K562 (cell line): ENCODE measurements around the gene MTHFSD. TPM values are rescaled to one million over a fixed set of nuclear protein-coding genes. Genes with fewer than 3 reads are reported as not detected.

Source experiments
- ATAC-seq: fragments of 200-7000 bp; cut with Tn5 transposase; 3 replicates; pipeline ENCODE4 v1.9.1; 2020; ENCODE audit warnings: moderate library complexity
- BruUV-seq: library from RNA; stranded (reverse); fragments of 400-500 nt; replicated peaks from 2 replicates; lab custom pipeline; 2021; lab: Mats Ljungman, UMichigan
- CTCF ChIA-PET: fragments of 300-600 bp; formaldehyde crosslinking; extraction: SDS; loops from one replicate; lab custom pipeline; 2021; ENCODE audit warnings: low intra/inter-chr PET ratio; lab: Yijun Ruan, JAX
- POLR2A ChIA-PET: fragments of 300-600, 350-650 bp; sonication (Branson Sonifier 250); formaldehyde crosslinking; extraction: SDS; loops from one replicate; lab custom pipeline; 2021; ENCODE audit warnings: antibody characterized with exemption, inconsistent platforms; lab: Yijun Ruan, JAX
- DNase-seq, 4 experiments: peaks; one replicate each; pipeline versions ENCODE4 v3.0.0 to v3.0.0-alpha.2; 2011 to 2018; ENCODE audit warnings: low spot score in 3 of 4, mixed read lengths in 3 of 4; ENCODE audit errors: extremely low read depth in 1 of 4
- FAIRE-seq: peaks from 2 replicates; lab custom pipeline; 2011; peaks lifted over from hg19 to GRCh38; lab: Jason Lieb, UNC
- H2AFZ ChIP-seq: 2 replicates; pipeline ENCODE4 v1.6.0; 2011; ENCODE audit warnings: low read depth, low read length, control low read depth, inconsistent platforms
- H3K27ac ChIP-seq: fragments of 200-600 bp; 3 replicates; pipeline ENCODE4 v1.8.0; 2011; ENCODE audit warnings: low read depth, mild to moderate bottlenecking, control low read depth, inconsistent platforms, low read length, moderate library complexity, mixed read lengths; ENCODE audit errors: extremely low read depth
- H3K27me3 ChIP-seq, 2 experiments: fragments of 300-600 bp in 1 of 2; 2 replicates in 1 of 2; 3 replicates in 1 of 2; pipeline versions ENCODE4 v1.6.0 to v1.8.0; 2011; ENCODE audit warnings: inconsistent platforms in 2 of 2, low read length in 2 of 2, mild to moderate bottlenecking in 1 of 2, mixed read lengths in 1 of 2, moderate library complexity in 1 of 2; ENCODE audit not compliant: control insufficient read depth in 2 of 2, insufficient read depth in 2 of 2
- H3K36me3 ChIP-seq: fragments of 300-600 bp; 3 replicates; pipeline ENCODE4 v1.8.0; 2011; ENCODE audit warnings: mild to moderate bottlenecking, low read length, inconsistent platforms; ENCODE audit not compliant: control insufficient read depth, insufficient read depth
- H3K4me1 ChIP-seq, 2 experiments: fragments of 200-600 bp in 1 of 2; replicated peaks in 1 of 2; 2 replicates in 1 of 2; 3 replicates in 1 of 2; pipeline versions ENCODE4 v1.5.1 to v1.8.0; 2011; ENCODE audit warnings: inconsistent platforms in 2 of 2, low read length in 2 of 2, mild to moderate bottlenecking in 1 of 2, mixed read lengths in 1 of 2, moderate library complexity in 1 of 2; ENCODE audit not compliant: control insufficient read depth in 2 of 2, insufficient read depth in 2 of 2
- H3K4me2 ChIP-seq: 2 replicates; pipeline ENCODE4 v1.6.1; 2011; ENCODE audit warnings: low read length, control low read depth, inconsistent platforms, mixed read lengths; ENCODE audit not compliant: insufficient read depth
- H3K4me3 ChIP-seq: fragments of 200-600 bp; sonication (generic), shearing (Covaris generic); 2 replicates; pipeline ENCODE4 v1.5.1; 2016; ENCODE audit warnings: control low read depth, inconsistent platforms
- H3K79me2 ChIP-seq: fragments of 200-600 bp; 3 replicates; pipeline ENCODE4 v1.8.0; 2011; ENCODE audit warnings: low read length, inconsistent platforms; ENCODE audit not compliant: control insufficient read depth, insufficient read depth
- H3K9ac ChIP-seq, 2 experiments: 2 replicates each; pipeline versions ENCODE4 v1.6.0 to v1.6.1; 2011; ENCODE audit warnings: low read depth in 2 of 2, low read length in 2 of 2, control low read depth in 1 of 2, inconsistent platforms in 1 of 2, mild to moderate bottlenecking in 1 of 2, mixed read lengths in 1 of 2; ENCODE audit not compliant: insufficient read depth in 1 of 2
- H3K9me1 ChIP-seq: one replicate; pipeline ENCODE4 v1.6.0; 2011; ENCODE audit warnings: inconsistent platforms, mild to moderate bottlenecking, low read length, moderate library complexity; ENCODE audit not compliant: control insufficient read depth, insufficient read depth
- H3K9me3 ChIP-seq: replicated peaks from 2 replicates; pipeline ENCODE4 v1.5.1; 2011; ENCODE audit warnings: low read depth, low read length, inconsistent platforms; ENCODE audit not compliant: control insufficient read depth, insufficient read depth
- H4K20me1 ChIP-seq: replicated peaks from 2 replicates; pipeline ENCODE4 v1.6.1; 2011; ENCODE audit warnings: low read length, inconsistent platforms, mixed read lengths; ENCODE audit not compliant: control insufficient read depth, insufficient read depth
- CC2D1A ChIP-seq: fragments of 450-650 bp; IDR thresholded peaks from 2 replicates; pipeline ENCODE4 v1.6.1; 2017; ENCODE audit warnings: mild to moderate bottlenecking
- CREM ChIP-seq: IDR thresholded peaks from 2 replicates; pipeline ENCODE4 v1.6.1; 2014; ENCODE audit warnings: antibody characterized with exemption, low read depth
- E2F4 ChIP-seq: sonication (generic); formaldehyde crosslinking; IDR thresholded peaks from 2 replicates; pipeline ENCODE4 v1.8.0; 2022; ENCODE audit warnings: mild to moderate bottlenecking, low read depth, missing genetic modification reagents
- HMGN3 ChIP-seq: IDR thresholded peaks from 2 replicates; pipeline ENCODE4 v1.6.1; 2011; ENCODE audit warnings: borderline replicate concordance, low read depth, mild to moderate bottlenecking, mixed read lengths, low read length; ENCODE audit not compliant: insufficient read length; ENCODE audit errors: extremely low read depth
- HNRNPH1 ChIP-seq: fragments of 200-400 bp; formaldehyde crosslinking; optimal IDR thresholded peaks from 2 replicates; pipeline ENCODE3; 2017; ENCODE audit warnings: low read depth, mild to moderate bottlenecking, low read length, moderate library complexity
- MEF2A ChIP-seq: IDR thresholded peaks from 2 replicates; pipeline ENCODE4 v1.6.1; 2011; ENCODE audit warnings: low read depth, mild to moderate bottlenecking, low read length, moderate library complexity; ENCODE audit not compliant: control insufficient read depth
- NR1H2 ChIP-seq: sonication (generic); formaldehyde crosslinking; IDR thresholded peaks from 2 replicates; pipeline ENCODE4 v1.4.0; 2020; ENCODE audit warnings: mild to moderate bottlenecking, missing genetic modification reagents
- NRF1 ChIP-seq, 2 experiments: fragments of 450-650 bp; IDR thresholded peaks in 1 of 2; conservative IDR thresholded peaks in 1 of 2; 2 replicates each; pipeline ENCODE4 v1.6.1; 2014; ENCODE audit warnings: mild to moderate bottlenecking in 2 of 2
- SAFB ChIP-seq: fragments of 200-400 bp; formaldehyde crosslinking; IDR thresholded peaks from 2 replicates; pipeline ENCODE4 v1.6.1; 2017; ENCODE audit warnings: low read depth, low read length, borderline replicate concordance
- SFPQ ChIP-seq: fragments of 200-400 bp; formaldehyde crosslinking; IDR thresholded peaks from 2 replicates; pipeline ENCODE4 v1.6.1; 2017; ENCODE audit warnings: mild to moderate bottlenecking, low read depth, low read length, moderate library complexity
- SNAPC5 ChIP-seq: fragments of 250-450 bp; sonication (Bioruptor Pico); IDR thresholded peaks from 2 replicates; pipeline ENCODE4 v1.8.0; 2021; ENCODE audit warnings: moderate library complexity, mild to moderate bottlenecking, inconsistent platforms
- STAG1 ChIP-seq: sonication (generic); formaldehyde crosslinking; IDR thresholded peaks from 2 replicates; pipeline ENCODE4 v1.5.0; 2020; ENCODE audit warnings: missing genetic modification reagents, borderline replicate concordance
- TCF7 ChIP-seq: sonication (generic); IDR thresholded peaks from 2 replicates; pipeline ENCODE4 v1.6.1; 2016; ENCODE audit warnings: antibody characterized with exemption, borderline replicate concordance
- ZNF146 ChIP-seq: IDR thresholded peaks from one replicate; pipeline ENCODE4 v1.6.1; 2018; ENCODE audit warnings: missing compliant biosample characterization; ENCODE audit not compliant: unreplicated experiment
- ZNF175 ChIP-seq: fragments of 200-800 bp; sonication (Bioruptor generic); IDR thresholded peaks from 2 replicates; pipeline ENCODE4 v1.6.1; 2016; ENCODE audit warnings: low read depth, mild to moderate bottlenecking, missing genetic modification characterization, missing compliant biosample characterization
- ZNF584 ChIP-seq: fragments of 200-800 bp; sonication (Bioruptor generic); IDR thresholded peaks from 2 replicates; pipeline ENCODE4 v1.6.1; 2016; ENCODE audit warnings: low read depth, mild to moderate bottlenecking, missing genetic modification characterization, missing compliant biosample characterization
- ZNF717 ChIP-seq: fragments of 250-450 bp; sonication (Bioruptor Pico); IDR thresholded peaks from 2 replicates; pipeline ENCODE4 v1.5.0; 2021
- ZNF764 ChIP-seq: fragments of 250-450 bp; sonication (Bioruptor Pico); IDR thresholded peaks from 2 replicates; pipeline ENCODE4 v1.4.0; 2020; ENCODE audit warnings: low read depth, mild to moderate bottlenecking, moderate library complexity
- ZNF766 ChIP-seq: fragments of 200-800 bp; sonication (Bioruptor generic); conservative IDR thresholded peaks from 2 replicates; pipeline ENCODE4 v1.6.1; 2016; ENCODE audit warnings: missing genetic modification characterization, missing compliant biosample characterization
- WGBS: fragments of 100-300 bp; shearing (Covaris generic); methylation state at CpG from one replicate; pipeline ENCODE4 v1.1.6; 2016; ENCODE audit warnings: low coverage, mixed read lengths; ENCODE audit not compliant: insufficient coverage; ENCODE audit errors: missing lambda C conversion rate; 5-methylcytosine and 5-hydroxymethylcytosine counted together
- in situ Hi-C: fragments of 300-500 bp; cut with MboI; formaldehyde crosslinking; loops from 4 replicates; pipeline ENCODE4 v1.15.0; 2018; ENCODE audit warnings: inconsistent platforms, mixed read lengths
- intact Hi-C: fragments of 100-400 bp; cut with micrococcal nuclease; formaldehyde crosslinking; loops from 2 replicates; pipeline ENCODE4 v1.14.2; 2022
- polyA plus RNA-seq, 8 experiments: library from polyadenylated mRNA; depleted of rRNA in 4 of 8; stranded (reverse) in 5 of 8; unstranded in 3 of 8; fragments of >200 nt; fragmentation: Nextera tagmentation in 2 of 8; fragmentation: Illumina TruSeq in 1 of 8; extraction: Ambion mirVana in 2 of 8; extraction: Trizol in 1 of 8; gene quantifications; 2 replicates each; pipeline versions ENCODE4 v1.2.1 to v1.2.3, GENCODE V29; 2011 to 2014; ENCODE audit warnings: inconsistent platforms in 1 of 8, missing spikeins in 1 of 8
- total RNA-seq, 7 experiments: library from RNA; depleted of rRNA in 6 of 7; stranded (reverse); fragments of >200 nt in 6 of 7; fragmentation: Illumina TruSeq in 2 of 7; extraction: Trizol in 2 of 7; gene quantifications; 2 replicates each; pipeline versions ENCODE4 v1.2.1 to v1.2.3, GENCODE V29; 2011 to 2021; ENCODE audit warnings: low replicate concordance in 1 of 7

The MTHFSD gene
- total and polyA plus RNA-seq, 9 of the 15 experiments (the other 6 are each of a cell fraction or from before 2014, with no cell fraction given), result 3.2 to 20.2 (median 12.0) TPM

- Histone ChIP-seq H3K4me3 (no peak overlapping the region), H3K9me1 (no peaks in the 10 kb centered on the region), H3K4me1 (peaks cover 0 to 11% of the 10 kb centered on the region in 2 experiments; a peak in 3 of 5 replicates), H3K4me2 (no peak overlapping the region), H3K9ac (no peak overlapping the region), H3K27ac (no peak overlapping the region), H3K9me3 (no peaks in the 10 kb centered on the region), H3K79me2 (no peaks in the 10 kb centered on the region), H3K27me3 (peaks cover 39 to 86% of the 10 kb centered on the region in 2 experiments), H3K36me3 (no peaks in the 10 kb centered on the region), H2AFZ (no peak overlapping the region), H4K20me1 (peaks cover 12% of the 10 kb centered on the region)
- intact Hi-C loops, result loop anchor here (5.0 to 10.0 kb wide), 2 partner anchors 473 to 695 kb away; no protein-coding TSS in a partner anchor
- CTCF ChIA-PET, result interaction anchor here (1.1 to 2.3 kb wide), 2 partner anchors 177 to 696 kb away, joined by 4 to 7 read pairs; no protein-coding TSS in a partner anchor
- WGBS, result 4% methylated on average over 16 of the region's 17 CpGs
- DNase-seq (peak; percentile 61 to 65 (median 62)), FAIRE-seq (peak; percentile 74), ATAC-seq (peak; percentile 88)
- POLR2A ChIA-PET, result interaction anchor here (0.6 to 1.5 kb wide), 5 partner anchors 10 to 724 kb away, joined by 3 to 4 read pairs (median 3); no protein-coding TSS in a partner anchor
- in situ Hi-C loops, result loop anchor here (5.0 to 10.0 kb wide), 4 partner anchors 175 to 693 kb away; no protein-coding TSS in a partner anchor
- BruUV-seq, result no TSS peak
- no peak for TF ChIP-seq ZNF584
- 0 out of 2 replicates have a peak, but pooled peaks have one; percentile 35 for TF ChIP-seq CREM
- no peak for TF ChIP-seq SAFB
- no peak for TF ChIP-seq ZNF717 (CRISPR knock-in tag)
- TF ChIP-seq ZNF764 (CRISPR knock-in tag), result no peak
- TF ChIP-seq NR1H2 (CRISPR knock-in tag), result no peak
- peak; percentile 67; the same call in 1 of the 2 replicates for TF ChIP-seq STAG1 (CRISPR knock-in tag)
- TF ChIP-seq MEF2A, result no peak
- no peak for TF ChIP-seq E2F4 (CRISPR knock-in tag)
- no peak for TF ChIP-seq TCF7
- no peak for TF ChIP-seq HMGN3
- no peak for TF ChIP-seq ZNF146 (CRISPR knock-in tag)
- no peak for TF ChIP-seq SNAPC5
- no peak for TF ChIP-seq HNRNPH1
- no peak for TF ChIP-seq SFPQ
- TF ChIP-seq ZNF175, result no peak
- TF ChIP-seq NRF1 (conservative IDR thresholded peaks at IDR 0.05 in 1 of 2, IDR thresholded peaks at IDR 0.05 in 1 of 2), result no peak
- no peak for TF ChIP-seq ZNF766
- 0 out of 2 replicates have a peak, but pooled peaks have one; percentile 27 for TF ChIP-seq CC2D1A
Observed at GRCh38 chr16:86517652-86518258, 37.3 kb downstream of the MTHFSD start.
